Common myeloid progenitor, CD34-positive (primary cell): Measurements from ENCODE around the gene EMID1. TPM values are rescaled to one million over a fixed set of nuclear protein-coding genes. Genes with fewer than 3 reads are reported as not detected.

Experiments
- CTCF ChIA-PET: fragments of 350-600 bp; sonication (Branson Sonifier 250); formaldehyde crosslinking; loops from one replicate; lab custom pipeline; 2021; ENCODE audit warnings: antibody characterized with exemption; lab: Charles Lee
- POLR2A ChIA-PET: fragments of 350-600 bp; sonication (Branson Sonifier 250); formaldehyde crosslinking; loops from one replicate; lab custom pipeline; 2021; ENCODE audit warnings: antibody characterized with exemption; lab: Charles Lee
- DNase-seq, 3 donors: peaks; one replicate each; pipeline versions ENCODE4 v3.0.0 to v3.0.0-alpha.2; 2013
- H3K27ac ChIP-seq, 2 experiments: 1 replicate in 1 of 2; 2 replicates in 1 of 2; pipeline ENCODE4 v1.7.0; 2013; ENCODE audit warnings: inconsistent platforms in 2 of 2, low read length in 2 of 2, mild to moderate bottlenecking in 2 of 2, low read depth in 1 of 2, moderate library complexity in 1 of 2; ENCODE audit not compliant: severe bottlenecking in 2 of 2, insufficient read depth in 1 of 2, poor library complexity in 1 of 2
- H3K27me3 ChIP-seq, 5 experiments: replicated peaks in 2 of 5; 1 replicate in 3 of 5; 2 replicates in 2 of 5; pipeline versions ENCODE4 v1.6.1 to v1.7.0; 2013; ENCODE audit warnings: low read length in 4 of 5, mild to moderate bottlenecking in 2 of 5, moderate library complexity in 2 of 5, inconsistent platforms in 1 of 5; ENCODE audit not compliant: insufficient read depth in 5 of 5, control insufficient read depth in 4 of 5
- H3K36me3 ChIP-seq, 4 experiments: 1 replicate in 2 of 4; 2 replicates in 2 of 4; pipeline versions ENCODE4 v1.6.1 to v1.7.0; 2013; ENCODE audit warnings: low read length in 3 of 4, control low read depth in 1 of 4, mild to moderate bottlenecking in 1 of 4; ENCODE audit not compliant: control insufficient read depth in 4 of 4, insufficient read depth in 4 of 4
- H3K4me1 ChIP-seq, 4 experiments: 1 replicate in 3 of 4; 2 replicates in 1 of 4; pipeline versions ENCODE4 v1.6.1 to v1.7.1; 2013; ENCODE audit warnings: low read length in 3 of 4, mild to moderate bottlenecking in 3 of 4, control low read depth in 1 of 4, inconsistent platforms in 1 of 4, moderate library complexity in 1 of 4; ENCODE audit not compliant: control insufficient read depth in 4 of 4, insufficient read depth in 4 of 4; ENCODE audit errors: control extremely low read depth in 1 of 4
- H3K4me3 ChIP-seq, 7 experiments: 1 replicate in 4 of 7; 2 replicates in 3 of 7; pipeline versions ENCODE4 v1.5.1 to v1.7.0; 2013; ENCODE audit warnings: mild to moderate bottlenecking in 7 of 7, low read length in 6 of 7, moderate library complexity in 6 of 7, inconsistent platforms in 2 of 7, low read depth in 2 of 7, control low read depth in 1 of 7; ENCODE audit not compliant: insufficient read depth in 4 of 7, control insufficient read depth in 1 of 7; ENCODE audit errors: extremely low read depth in 1 of 7
- H3K9me3 ChIP-seq, 5 experiments: 1 replicate in 4 of 5; 2 replicates in 1 of 5; pipeline versions ENCODE4 v1.6.1 to v1.7.1; 2013; ENCODE audit warnings: low read length in 4 of 5, mild to moderate bottlenecking in 2 of 5, inconsistent platforms in 1 of 5, low read depth in 1 of 5, moderate library complexity in 1 of 5; ENCODE audit not compliant: control insufficient read depth in 4 of 5, insufficient read depth in 2 of 5; ENCODE audit errors: control extremely low read depth in 1 of 5
- WGBS: methylation state at CpG from one replicate; pipeline ENCODE4 v1.1.5; 2013; ENCODE audit not compliant: insufficient coverage; 5-methylcytosine and 5-hydroxymethylcytosine counted together
- polyA plus RNA-seq: library from polyadenylated mRNA; unstranded; fragments of 120-200 nt; gene quantifications from one replicate; pipeline ENCODE4 v1.2.1, GENCODE V29; 2013

EMID1 gene
- 63.1 TPM for polyA plus RNA-seq

DNA sequence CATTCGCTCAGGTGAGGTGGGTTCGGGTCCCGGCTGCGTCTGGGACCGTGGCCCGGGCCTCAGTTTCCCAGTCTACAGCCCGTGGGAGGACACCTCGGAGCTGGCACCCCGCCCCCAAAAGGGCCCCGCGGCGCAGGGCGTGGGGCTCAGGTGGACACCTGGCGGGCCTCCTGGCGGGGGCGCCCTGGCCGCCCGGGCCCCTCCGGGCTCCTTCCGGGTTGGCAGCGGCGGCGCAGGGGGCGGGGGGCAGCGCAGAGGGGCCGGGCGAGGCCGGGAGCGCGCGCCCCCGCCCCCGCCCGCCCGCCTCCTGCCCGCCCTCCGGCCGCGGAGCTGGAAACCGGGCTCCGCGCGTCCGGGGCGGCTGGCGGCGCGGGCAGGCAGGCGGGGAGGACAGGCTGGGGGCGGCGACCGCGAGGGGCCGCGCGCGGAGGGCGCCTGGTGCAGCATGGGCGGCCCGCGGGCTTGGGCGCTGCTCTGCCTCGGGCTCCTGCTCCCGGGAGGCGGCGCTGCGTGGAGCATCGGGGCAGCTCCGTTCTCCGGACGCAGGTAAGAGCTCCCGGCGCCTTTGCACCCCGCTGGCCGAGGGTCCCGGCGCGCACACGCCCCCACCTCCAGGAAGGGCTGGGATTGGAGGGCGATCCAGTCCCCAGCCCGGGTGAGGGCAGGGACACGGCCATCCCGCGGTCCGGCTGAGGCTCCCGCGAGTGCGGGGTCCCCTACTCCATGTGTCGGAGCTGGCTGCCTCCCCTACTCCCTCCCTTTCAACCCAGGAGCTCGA is at the start of gene EMID1:
Gene EMID1, plus strand, starts transcription at position 303 of the 778 bp plus-strand sequence. Its CDS starts 143 bp downstream, at position 446.
- Histone ChIP-seq H3K36me3 (peaks cover under 1 to 2% (median 2%) of the 10 kb centered on the region in 4 experiments), H3K4me3 (peak within 1 kb of the TSS; percentile 57 to 88 (median 80)), H3K4me1 (peaks cover 0 to 92% (median 86%) of the 10 kb centered on the region in 4 experiments), H3K27ac (peak within 1 kb of the TSS in 1 of 2 experiments; percentile 66), H3K9me3 (no peaks in the 10 kb centered on the region), H3K27me3 (no peaks in the 10 kb centered on the region)
- ChIA-PET POLR2A (interaction anchor here (0.6 to 0.8 kb wide), 2 partner anchors 11 to 98 kb away, joined by 3 to 4 read pairs; no protein-coding TSS in a partner anchor), CTCF (interaction anchor here (0.8 to 7.6 kb wide), 14 partner anchors 9 to 159 kb away, joined by 3 to 69 read pairs (median 4); no protein-coding TSS in a partner anchor)
- DNase-seq: peak in 2 of 3 donors; percentile 52 to 69
- WGBS: 1% methylated on average over 64 of the region's 90 CpGs

DNA sequence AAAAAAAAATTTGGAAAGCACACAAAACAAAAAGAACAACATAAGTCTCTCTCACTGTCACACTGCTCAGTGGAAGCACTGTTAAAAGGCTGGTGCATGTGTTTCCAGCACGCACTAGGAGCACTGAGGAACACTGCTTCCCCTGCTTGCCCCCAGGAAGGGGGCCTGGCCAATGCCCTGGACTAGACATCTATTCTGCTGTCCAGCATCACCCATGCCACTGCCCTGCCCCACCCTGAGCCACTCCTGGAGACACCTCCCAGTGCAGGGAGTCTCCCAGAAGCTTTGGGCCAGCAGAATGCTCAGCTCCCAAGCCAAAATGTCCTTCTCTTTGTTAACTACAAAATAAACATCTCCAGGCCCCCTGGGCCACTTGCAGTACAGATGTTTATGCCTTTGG is 49.7 kb upstream of the EMID1 start:
- ChIA-PET POLR2A (no interaction called here), CTCF (interaction anchor here (1.1 to 5.8 kb wide), 4 partner anchors 47 to 90 kb away, joined by 4 to 69 read pairs (median 6); partner anchors contain the start of gene EMID1)
- Histone ChIP-seq H3K36me3 (no peaks in the 10 kb centered on the region), H3K27me3 (no peaks in the 10 kb centered on the region), H3K4me3 (no peak overlapping the region), H3K4me1 (peaks cover 7 to 41% (median 30%) of the 10 kb centered on the region in 4 experiments), H3K9me3 (no peaks in the 10 kb centered on the region), H3K27ac (no peak overlapping the region)
- WGBS: 100% methylated on average over 1 of the region's 1 CpG
- no peak for DNase-seq

DNA sequence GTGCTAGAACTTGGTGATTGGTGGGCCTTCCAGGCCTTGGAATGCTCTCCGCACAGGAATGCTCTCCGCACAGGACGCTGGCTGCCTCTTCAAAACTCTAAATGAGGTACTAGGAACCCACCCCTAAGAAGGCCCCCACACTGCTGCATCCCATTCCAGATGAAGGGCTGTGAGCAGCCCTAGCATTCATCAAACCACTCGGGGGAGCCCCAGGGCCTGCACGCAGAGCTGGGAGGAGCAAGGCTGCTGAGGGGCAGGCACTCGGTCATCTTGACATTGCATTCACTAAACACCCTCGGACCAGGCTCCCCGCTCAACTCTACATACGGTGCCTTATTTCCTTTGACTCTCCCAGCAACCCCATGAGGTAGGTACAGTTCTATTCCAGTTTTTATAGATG is 49.2 kb upstream of the EMID1 start:
- DNase-seq: peak in 2 of 3 donors; percentile 40 to 54
- POLR2A ChIA-PET: no interaction called here
- H3K27ac ChIP-seq: no peak overlapping the region
- no peak overlapping the region for H3K4me3 ChIP-seq
- WGBS: 50% methylated on average over 1 of the region's 9 CpGs
- H3K4me1 ChIP-seq: peaks cover 7 to 41% (median 30%) of the 10 kb centered on the region in 4 experiments
- CTCF ChIA-PET: interaction anchor here (1.1 to 5.8 kb wide), 5 partner anchors 9 to 91 kb away, joined by 3 to 69 read pairs (median 4); partner anchors contain the start of gene EMID1
- no peaks in the 10 kb centered on the region for H3K27me3 ChIP-seq
- no peaks in the 10 kb centered on the region for H3K36me3 ChIP-seq
- no peaks in the 10 kb centered on the region for H3K9me3 ChIP-seq

DNA sequence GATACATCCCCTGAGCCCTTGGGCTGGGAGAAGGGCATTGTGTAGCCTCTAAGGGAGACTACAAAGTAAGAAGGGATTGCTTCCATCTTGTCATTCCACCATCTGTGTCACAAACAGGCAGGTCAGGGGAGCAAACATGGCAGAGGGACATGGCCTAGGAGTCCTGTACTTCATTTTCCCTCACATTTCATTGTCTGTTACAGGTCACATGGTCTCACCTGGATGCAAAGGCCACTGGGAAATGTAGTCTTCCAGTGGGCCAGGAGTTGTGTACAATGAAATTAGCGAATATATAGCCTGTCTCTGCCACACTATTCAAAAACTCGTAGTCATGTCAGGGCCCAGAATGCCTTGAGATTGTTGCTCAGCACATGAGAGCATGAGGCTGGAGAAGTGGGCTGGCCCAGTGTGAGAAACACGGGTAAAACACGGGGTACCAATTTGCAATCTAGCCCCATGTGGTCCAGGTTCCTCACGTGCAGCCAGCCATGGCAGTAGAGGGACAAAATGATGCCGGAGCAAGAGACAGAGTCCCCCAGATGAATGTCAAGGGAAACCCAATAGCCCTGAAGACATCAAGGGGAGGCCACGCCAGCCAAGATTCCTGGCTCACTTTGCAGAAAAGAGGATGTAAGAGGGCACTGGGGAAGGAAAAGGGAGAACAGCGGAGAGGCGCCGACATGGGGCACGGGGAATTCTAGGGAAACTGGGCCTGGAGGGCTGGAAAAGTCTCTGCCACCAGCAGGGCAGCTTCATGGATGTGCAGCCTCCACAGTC is 47.7 kb upstream of the EMID1 start:
- peaks cover 7 to 30% (median 21%) of the 10 kb centered on the region in 4 experiments for H3K4me1 ChIP-seq
- no peak for DNase-seq
- no peak overlapping the region for H3K27ac ChIP-seq
- H3K9me3 ChIP-seq: no peaks in the 10 kb centered on the region
- ChIA-PET POLR2A (no interaction called here), CTCF (interaction anchor here (1.1 to 5.8 kb wide), 4 partner anchors 8 to 88 kb away, joined by 3 to 69 read pairs (median 6); partner anchors contain the start of gene EMID1)
- 91% methylated on average over 10 of the region's 11 CpGs for WGBS
- no peaks in the 10 kb centered on the region for H3K27me3 ChIP-seq
- H3K4me3 ChIP-seq: no peak overlapping the region
- no peaks in the 10 kb centered on the region for H3K36me3 ChIP-seq

DNA sequence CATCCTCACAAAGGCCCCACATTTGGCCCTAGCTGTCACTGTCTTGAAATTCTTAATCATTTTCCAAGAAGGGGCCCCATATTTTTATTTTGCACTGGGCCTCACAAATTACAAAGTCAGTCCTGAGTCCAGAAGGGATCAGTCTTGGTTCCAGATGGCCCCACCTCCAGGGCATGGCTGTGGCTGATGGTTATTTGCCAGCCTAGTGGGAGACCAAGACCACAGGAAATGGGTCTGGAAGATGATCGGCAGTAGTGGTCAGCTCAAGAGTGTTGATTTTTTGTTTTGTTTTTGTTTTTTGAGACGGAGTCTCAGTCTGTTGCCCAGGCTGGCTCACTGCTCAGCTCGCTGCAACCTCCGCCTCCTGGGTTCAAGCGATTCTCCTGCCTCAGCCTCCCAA is 47.1 kb upstream of the EMID1 start:
- POLR2A ChIA-PET: no interaction called here
- Histone ChIP-seq H3K9me3 (no peaks in the 10 kb centered on the region), H3K27me3 (no peaks in the 10 kb centered on the region), H3K4me1 (peaks cover 7 to 24% (median 16%) of the 10 kb centered on the region in 4 experiments), H3K4me3 (no peak overlapping the region), H3K27ac (no peak overlapping the region), H3K36me3 (no peaks in the 10 kb centered on the region)
- CTCF ChIA-PET: interaction anchor here (1.2 kb wide), 1 partner anchor 87 kb away, joined by 4 read pairs; no protein-coding TSS in a partner anchor
- no peak for DNase-seq
- 62% methylated on average over 3 of the region's 5 CpGs for WGBS

DNA sequence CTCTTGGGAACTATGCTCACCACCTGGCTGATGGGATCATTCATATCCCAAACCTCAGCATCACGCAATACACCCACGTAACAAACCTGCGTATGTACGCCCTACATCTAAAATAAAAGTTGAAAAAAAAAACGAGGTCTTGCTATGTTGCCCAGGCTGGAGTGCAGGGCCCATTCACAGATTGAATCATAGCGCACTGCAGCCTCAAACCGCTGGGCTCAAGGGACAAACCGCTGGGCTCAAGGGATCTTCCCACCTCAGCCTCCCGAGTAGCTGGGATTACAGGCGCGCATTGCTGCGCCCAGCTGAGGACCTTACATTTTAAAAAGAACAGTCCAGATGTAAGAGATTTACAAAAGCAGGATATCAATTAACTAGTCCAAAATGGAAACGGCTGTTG is 41.9 kb upstream of the EMID1 start:
- no peaks in the 10 kb centered on the region for H3K36me3 ChIP-seq
- ChIA-PET CTCF (interaction anchor here (1.0 to 1.6 kb wide), 4 partner anchors 10 to 82 kb away, joined by 3 to 4 read pairs (median 4); partner anchors contain the start of gene EMID1), POLR2A (interaction anchor here (0.6 kb wide), 1 partner anchor 51 kb away, joined by 3 read pairs; no protein-coding TSS in a partner anchor)
- 93% methylated on average over 8 of the region's 13 CpGs for WGBS
- no peaks in the 10 kb centered on the region for H3K27me3 ChIP-seq
- H3K9me3 ChIP-seq: no peaks in the 10 kb centered on the region
- H3K27ac ChIP-seq: no peak overlapping the region
- H3K4me1 ChIP-seq: peaks cover 4 to 27% (median 26%) of the 10 kb centered on the region in 4 experiments
- H3K4me3 ChIP-seq: no peak overlapping the region
- DNase-seq: no peak
